Neural progenitor cell (in vitro differentiated cells): ENCODE results near the gene PTK6. TPM values are rescaled to one million over a fixed set of nuclear protein-coding genes. Genes with fewer than 3 reads are reported as not detected.
A peak's percentile ranks its signal among the peaks of the same experiment; 100 is the strongest.

Experiments
- DNase-seq: peaks from one replicate; pipeline ENCODE4 v3.0.0-alpha.2; 2016; ENCODE audit warnings: low spot score
- H2AFZ ChIP-seq: fragments of 200-600 bp; sonication (generic); replicated peaks from 2 replicates; pipeline ENCODE4 v1.6.1; 2016; ENCODE audit warnings: antibody characterized with exemption
- H3F3A ChIP-seq: fragments of 200-600 bp; sonication (generic); 2 replicates; pipeline ENCODE4 v1.6.1; 2016; ENCODE audit warnings: antibody characterized with exemption, low read depth
- H3K27ac ChIP-seq: fragments of 200-600 bp; sonication (generic); 2 replicates; pipeline ENCODE4 v1.5.1; 2016; ENCODE audit warnings: mild to moderate bottlenecking
- H3K27me3 ChIP-seq: fragments of 200-600 bp; sonication (generic); 2 replicates; pipeline ENCODE4 v1.6.1; 2016; ENCODE audit warnings: mild to moderate bottlenecking, moderate library complexity
- H3K36me3 ChIP-seq: fragments of 200-600 bp; sonication (generic); 2 replicates; pipeline ENCODE4 v1.5.1; 2016
- H3K4me1 ChIP-seq: fragments of 200-600 bp; sonication (generic); 2 replicates; pipeline ENCODE4 v1.6.1; 2016; ENCODE audit warnings: mixed run types
- H3K4me2 ChIP-seq: fragments of 200-600 bp; sonication (generic); 2 replicates; pipeline ENCODE4 v1.6.1; 2016
- H3K4me3 ChIP-seq: fragments of 200-600 bp; sonication (generic); 2 replicates; pipeline ENCODE4 v1.5.1; 2016
- H3K79me2 ChIP-seq: fragments of 200-600 bp; sonication (generic); 2 replicates; pipeline ENCODE4 v1.6.1; 2016; ENCODE audit warnings: low read depth
- H3K9ac ChIP-seq: fragments of 200-600 bp; sonication (generic); 2 replicates; pipeline ENCODE4 v1.6.1; 2016
- H3K9me3 ChIP-seq: fragments of 200-600 bp; sonication (generic); 2 replicates; pipeline ENCODE4 v1.5.1; 2016; ENCODE audit warnings: low read depth
- H4K20me1 ChIP-seq: fragments of 200-600 bp; sonication (generic); 2 replicates; pipeline ENCODE4 v1.6.1; 2016; ENCODE audit warnings: low read depth
- H3K27ac Mint-ChIP-seq: 3 replicates; pipeline ENCODE4 v1.8.0; 2021; ENCODE audit warnings: mixed read lengths
- H3K27me3 Mint-ChIP-seq: 2 replicates; pipeline ENCODE4 v1.8.0; 2022; ENCODE audit warnings: low read depth, mild to moderate bottlenecking, inconsistent platforms, moderate library complexity, mixed read lengths; ENCODE audit not compliant: insufficient read depth
- H3K36me3 Mint-ChIP-seq: 3 replicates; pipeline ENCODE4 v1.8.0; 2021; ENCODE audit warnings: mixed read lengths
- H3K4me1 Mint-ChIP-seq: 3 replicates; pipeline ENCODE4 v1.8.0; 2021; ENCODE audit warnings: mixed read lengths
- H3K4me3 Mint-ChIP-seq: 3 replicates; pipeline ENCODE4 v1.8.0; 2021; ENCODE audit warnings: mild to moderate bottlenecking, moderate library complexity, mixed read lengths
- H3K9me3 Mint-ChIP-seq: 3 replicates; pipeline ENCODE4 v1.8.0; 2020; ENCODE audit warnings: mixed read lengths
- EZH2 ChIP-seq: fragments of 200-600 bp; sonication (generic); IDR thresholded peaks from 2 replicates; pipeline ENCODE4 v1.6.1; 2017; ENCODE audit warnings: antibody characterized with exemption, mild to moderate bottlenecking, moderate library complexity
- EZH2phosphoT487 ChIP-seq: fragments of 200-600 bp; sonication (generic); IDR thresholded peaks from 2 replicates; pipeline ENCODE4 v1.6.1; 2017; ENCODE audit warnings: antibody characterized with exemption
- total RNA-seq: library from RNA; depleted of rRNA; stranded (reverse); fragments of >200 nt; gene quantifications from 2 replicates; pipeline ENCODE4 v1.2.3, GENCODE V29; 2015; ENCODE audit warnings: low replicate concordance
- TF ChIP-seq, protein P1 (sequence below): fragments of 200-600 bp; sonication (generic); IDR thresholded peaks from 2 replicates; pipeline ENCODE4 v1.5.1; 2017; ENCODE audit warnings: antibody characterized with exemption, mild to moderate bottlenecking

PTK6 gene
- total RNA-seq, 1 donor from 2014 or later: not detected

DNA sequence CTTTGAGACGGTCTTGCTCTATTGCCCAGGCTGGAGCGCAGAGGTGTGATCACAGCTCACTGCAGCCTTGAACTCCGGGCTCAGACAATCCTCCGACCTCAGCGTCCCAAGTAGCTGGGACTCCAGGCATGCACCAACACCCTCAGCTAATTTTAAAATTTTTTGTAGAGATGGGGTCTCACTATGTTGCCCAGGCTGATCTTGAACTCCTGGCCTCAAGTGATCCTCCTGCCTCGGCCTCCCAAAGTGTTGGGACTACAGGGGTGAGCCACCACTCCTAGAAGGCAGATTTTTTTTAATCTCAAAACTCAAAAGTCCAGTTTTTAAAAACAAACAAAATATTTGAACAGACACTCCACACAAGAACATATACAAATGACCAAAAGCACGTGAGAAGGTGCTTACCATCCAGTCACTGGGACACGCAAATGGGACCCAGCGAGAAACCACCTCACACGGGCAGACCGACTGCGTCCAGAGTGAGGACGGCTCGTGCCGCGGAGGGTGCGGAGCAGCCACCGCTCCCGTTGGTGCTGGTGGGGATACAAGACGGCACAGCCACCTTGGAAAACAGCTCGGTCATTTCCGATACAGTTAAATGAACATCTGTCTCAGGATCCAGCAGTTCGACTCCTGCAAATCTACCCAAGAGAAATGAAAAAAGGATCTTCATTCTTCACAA is 45.3 kb upstream of the PTK6 start:
- no peak overlapping the region for H3K4me2 ChIP-seq

DNA sequence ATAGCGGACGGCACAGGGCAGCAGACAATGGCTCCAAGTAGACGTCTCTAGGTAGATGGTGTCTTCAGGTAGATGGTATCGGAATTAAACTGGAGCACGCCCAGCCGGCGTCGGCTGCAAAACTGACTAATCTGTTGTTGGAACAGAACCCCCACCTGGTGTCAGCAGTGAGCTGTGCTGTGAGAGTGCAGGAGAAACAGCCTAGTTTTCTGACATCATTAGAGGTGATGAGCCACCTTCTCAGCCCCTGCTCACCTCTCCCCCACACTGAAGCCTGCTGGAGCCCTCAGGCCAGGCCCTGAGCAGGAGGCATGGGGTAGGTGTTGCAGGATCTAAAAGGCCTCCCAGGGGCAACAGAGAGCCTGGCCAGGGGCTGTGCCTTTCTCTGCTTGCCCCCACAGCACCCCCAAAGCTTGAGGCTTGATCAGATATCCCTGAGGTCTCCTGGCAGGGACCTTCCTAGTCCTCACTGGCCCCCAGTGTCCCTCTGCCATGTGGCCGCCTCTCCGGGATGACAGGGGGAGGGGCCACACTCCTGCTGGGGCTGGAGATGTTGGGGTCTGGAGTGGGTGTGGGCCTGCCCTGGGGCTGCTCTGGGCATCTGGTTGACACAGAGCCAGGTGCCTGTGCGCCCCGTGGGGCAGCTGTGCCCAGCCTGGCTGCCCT is 43.8 kb upstream of the PTK6 start:
- Mint-ChIP-seq H3K9me3 (no peaks in the 10 kb centered on the region), H3K4me3 (no peak overlapping the region), H3K4me1 (peaks cover 12% of the 10 kb centered on the region), H3K36me3 (no peaks in the 10 kb centered on the region), H3K27me3 (peaks cover 5% of the 10 kb centered on the region), H3K27ac (no peak overlapping the region)
- H3K36me3 ChIP-seq: no peaks in the 10 kb centered on the region
- no peaks in the 10 kb centered on the region for H4K20me1 ChIP-seq
- H3K4me1 ChIP-seq: no peaks in the 10 kb centered on the region
- no peak overlapping the region for H3K4me2 ChIP-seq
- no peaks in the 10 kb centered on the region for H3K9me3 ChIP-seq
- TF ChIP-seq, protein P1, sequence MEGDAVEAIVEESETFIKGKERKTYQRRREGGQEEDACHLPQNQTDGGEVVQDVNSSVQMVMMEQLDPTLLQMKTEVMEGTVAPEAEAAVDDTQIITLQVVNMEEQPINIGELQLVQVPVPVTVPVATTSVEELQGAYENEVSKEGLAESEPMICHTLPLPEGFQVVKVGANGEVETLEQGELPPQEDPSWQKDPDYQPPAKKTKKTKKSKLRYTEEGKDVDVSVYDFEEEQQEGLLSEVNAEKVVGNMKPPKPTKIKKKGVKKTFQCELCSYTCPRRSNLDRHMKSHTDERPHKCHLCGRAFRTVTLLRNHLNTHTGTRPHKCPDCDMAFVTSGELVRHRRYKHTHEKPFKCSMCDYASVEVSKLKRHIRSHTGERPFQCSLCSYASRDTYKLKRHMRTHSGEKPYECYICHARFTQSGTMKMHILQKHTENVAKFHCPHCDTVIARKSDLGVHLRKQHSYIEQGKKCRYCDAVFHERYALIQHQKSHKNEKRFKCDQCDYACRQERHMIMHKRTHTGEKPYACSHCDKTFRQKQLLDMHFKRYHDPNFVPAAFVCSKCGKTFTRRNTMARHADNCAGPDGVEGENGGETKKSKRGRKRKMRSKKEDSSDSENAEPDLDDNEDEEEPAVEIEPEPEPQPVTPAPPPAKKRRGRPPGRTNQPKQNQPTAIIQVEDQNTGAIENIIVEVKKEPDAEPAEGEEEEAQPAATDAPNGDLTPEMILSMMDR: peak; percentile 44
- TF ChIP-seq EZH2phosphoT487: no peak
- H2AFZ ChIP-seq: peak overlapping the region; percentile 17
- no peak overlapping the region for H3K27ac ChIP-seq
- H3F3A ChIP-seq: no peaks in the 10 kb centered on the region
- DNase-seq: peak; percentile 55
- H3K79me2 ChIP-seq: no peaks in the 10 kb centered on the region
- no peaks in the 10 kb centered on the region for H3K27me3 ChIP-seq
- no peak overlapping the region for H3K4me3 ChIP-seq
- H3K9ac ChIP-seq: no peak overlapping the region

More for the DNA sequence above, 45.3 kb upstream of the PTK6 start:
- Mint-ChIP-seq H3K27me3 (peaks cover 3% of the 10 kb centered on the region), H3K27ac (peak overlapping the region; percentile 65), H3K4me3 (peak overlapping the region; percentile 10), H3K4me1 (peaks cover 15% of the 10 kb centered on the region), H3K9me3 (no peaks in the 10 kb centered on the region), H3K36me3 (no peaks in the 10 kb centered on the region)
- Histone ChIP-seq H3K9ac (no peak overlapping the region), H3K9me3 (no peaks in the 10 kb centered on the region), H3K27me3 (no peaks in the 10 kb centered on the region), H4K20me1 (no peaks in the 10 kb centered on the region), H3F3A (no peaks in the 10 kb centered on the region), H3K27ac (no peak overlapping the region), H3K4me3 (no peak overlapping the region), H2AFZ (no peak overlapping the region), H3K36me3 (no peaks in the 10 kb centered on the region), H3K79me2 (no peaks in the 10 kb centered on the region), H3K4me1 (no peaks in the 10 kb centered on the region)
- DNase-seq: no peak
- TF ChIP-seq EZH2phosphoT487: no peak
- no peak for TF ChIP-seq EZH2
- TF ChIP-seq, protein P1: no peak

DNA sequence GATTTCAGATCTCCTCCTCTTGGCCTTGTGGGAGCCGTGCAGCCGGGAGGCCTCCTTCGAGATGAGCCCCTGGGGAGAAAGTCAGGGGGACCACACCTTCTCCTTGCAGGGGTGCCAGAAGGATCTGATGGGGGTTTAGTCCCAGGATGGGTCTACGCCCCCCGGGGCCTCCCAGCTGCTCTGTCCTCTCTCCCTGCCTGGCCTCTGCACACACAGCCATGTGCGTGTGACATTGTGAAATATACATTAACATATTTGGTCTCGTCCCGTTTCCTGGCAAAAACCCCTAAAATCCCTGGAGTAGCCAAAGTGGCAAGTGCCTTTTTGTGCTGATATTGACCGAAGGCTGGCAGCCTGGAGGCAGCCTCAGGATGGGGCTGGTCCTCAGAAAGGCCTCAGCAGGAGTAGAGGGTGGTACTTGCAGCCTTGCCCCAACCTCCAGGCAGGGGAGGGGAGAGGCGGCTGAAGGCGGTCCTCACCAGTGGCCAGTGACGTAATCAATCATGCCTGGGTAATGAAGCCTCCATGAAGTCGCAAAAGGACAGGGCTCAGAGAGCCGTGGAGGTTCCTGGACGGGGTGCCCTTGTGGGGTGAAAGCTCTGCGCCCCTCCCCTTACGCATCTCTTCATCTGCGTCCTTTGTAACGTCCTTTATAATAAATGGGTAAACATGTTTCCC is 42.0 kb upstream of the PTK6 start:
- no peak overlapping the region for H3K4me2 ChIP-seq
- H3K4me1 Mint-ChIP-seq: peaks cover 16% of the 10 kb centered on the region
- H3K4me1 ChIP-seq: no peaks in the 10 kb centered on the region
- H3F3A ChIP-seq: peaks cover 7% of the 10 kb centered on the region
- H3K36me3 ChIP-seq: no peaks in the 10 kb centered on the region
- no peaks in the 10 kb centered on the region for H4K20me1 ChIP-seq
- H3K9me3 ChIP-seq: no peaks in the 10 kb centered on the region
- no peaks in the 10 kb centered on the region for H3K36me3 Mint-ChIP-seq
- H3K27me3 ChIP-seq: no peaks in the 10 kb centered on the region
- H3K4me3 Mint-ChIP-seq: no peak overlapping the region
- H2AFZ ChIP-seq: no peak overlapping the region
- no peaks in the 10 kb centered on the region for H3K9me3 Mint-ChIP-seq
- no peak overlapping the region for H3K4me3 ChIP-seq
- DNase-seq: no peak
- H3K9ac ChIP-seq: no peak overlapping the region
- H3K27ac Mint-ChIP-seq: no peak overlapping the region
- TF ChIP-seq, protein P1: no peak
- no peak for TF ChIP-seq EZH2
- TF ChIP-seq EZH2phosphoT487: no peak
- H3K79me2 ChIP-seq: no peaks in the 10 kb centered on the region
- H3K27ac ChIP-seq: no peak overlapping the region
- H3K27me3 Mint-ChIP-seq: peaks cover 7% of the 10 kb centered on the region
